Epithelial cell of proximal tubule (primary cell): Measurements from ENCODE around the gene PPP1R14C. TPM values are rescaled to one million over a fixed set of nuclear protein-coding genes. Genes with fewer than 3 reads are reported as not detected.

ENCODE experiments used
- DNase-seq: peaks from one replicate; pipeline ENCODE4 v3.0.0-alpha.2; 2011; ENCODE audit warnings: low read depth
- H3K4me3 ChIP-seq: 2 replicates; pipeline ENCODE4 v1.5.1; 2011; ENCODE audit warnings: low read depth, mild to moderate bottlenecking, low read length
- CTCF ChIP-seq: conservative IDR thresholded peaks from 2 replicates; pipeline ENCODE4 v1.5.1; 2012; ENCODE audit warnings: low read depth, mild to moderate bottlenecking, low read length
- total RNA-seq: library from RNA; depleted of rRNA; stranded (reverse); fragments of >200 nt; gene quantifications from 2 replicates; pipeline ENCODE4 v1.2.3, GENCODE V29; 2015

Gene PPP1R14C
- total RNA-seq, 1 donor from 2014 or later, result 27.0 TPM

- DNase-seq, result no peak
- no peak overlapping the region for H3K4me3 ChIP-seq
- TF ChIP-seq CTCF, result no peak
Measured at GRCh38 chr6:150298676-150299075, 155.8 kb downstream of the PPP1R14C start.

Other genes starting within 250 kb of the PPP1R14C start
- not detected in 2 replicates for gene RAET1E, start 244.9 kb upstream of the PPP1R14C start, total RNA-seq
- 0.43 TPM in 1 of 2 replicates, not detected in the other for gene RAET1G, start 219.9 kb upstream of the PPP1R14C start, total RNA-seq
- 5.3 and 16.0 TPM in 2 replicates for gene ULBP2, start 201.0 kb upstream of the PPP1R14C start, total RNA-seq
- 0.23 and 0.94 TPM in 2 replicates for gene ULBP1, start 179.1 kb upstream of the PPP1R14C start, total RNA-seq
- gene RAET1L, start 117.5 kb upstream of the PPP1R14C start, total RNA-seq, result 1.5 and 3.1 TPM in 2 replicates
- gene ULBP3, start 73.9 kb upstream of the PPP1R14C start, total RNA-seq, result 8.2 and 16.6 TPM in 2 replicates
- gene IYD, start 226.0 kb downstream of the PPP1R14C start, total RNA-seq, result not detected in 2 replicates